ENCODE results near the gene MYH14. TPM values are rescaled to one million over a fixed set of nuclear protein-coding genes. Genes with fewer than 3 reads are reported as not detected.

The MYH14 gene
- total RNA-seq, 4 donors from 2014 or later: 139 to 475 (median 333) TPM

DNA sequence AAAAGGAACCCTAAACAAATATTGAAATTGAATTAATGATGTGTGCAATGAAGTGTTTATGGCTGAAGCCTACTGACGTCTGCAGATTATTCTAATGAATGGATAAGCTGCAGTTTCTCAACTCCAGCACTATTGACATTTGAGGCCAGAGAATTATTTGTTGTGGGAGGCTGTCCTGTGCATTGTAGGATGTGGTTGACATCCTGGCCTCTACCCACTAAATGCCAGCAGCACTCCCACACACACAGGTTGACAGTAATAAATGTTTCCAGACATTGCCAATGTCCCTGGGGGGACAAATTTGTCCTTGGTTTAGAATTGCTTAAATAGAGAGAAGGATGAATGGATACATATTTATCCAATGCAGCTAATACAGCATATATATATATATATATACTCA, 19.2 kb upstream of the MYH14 start:
- no peak for TF ChIP-seq POLR2A (IDR thresholded peaks at IDR 0.05)
- TF ChIP-seq, protein P1, sequence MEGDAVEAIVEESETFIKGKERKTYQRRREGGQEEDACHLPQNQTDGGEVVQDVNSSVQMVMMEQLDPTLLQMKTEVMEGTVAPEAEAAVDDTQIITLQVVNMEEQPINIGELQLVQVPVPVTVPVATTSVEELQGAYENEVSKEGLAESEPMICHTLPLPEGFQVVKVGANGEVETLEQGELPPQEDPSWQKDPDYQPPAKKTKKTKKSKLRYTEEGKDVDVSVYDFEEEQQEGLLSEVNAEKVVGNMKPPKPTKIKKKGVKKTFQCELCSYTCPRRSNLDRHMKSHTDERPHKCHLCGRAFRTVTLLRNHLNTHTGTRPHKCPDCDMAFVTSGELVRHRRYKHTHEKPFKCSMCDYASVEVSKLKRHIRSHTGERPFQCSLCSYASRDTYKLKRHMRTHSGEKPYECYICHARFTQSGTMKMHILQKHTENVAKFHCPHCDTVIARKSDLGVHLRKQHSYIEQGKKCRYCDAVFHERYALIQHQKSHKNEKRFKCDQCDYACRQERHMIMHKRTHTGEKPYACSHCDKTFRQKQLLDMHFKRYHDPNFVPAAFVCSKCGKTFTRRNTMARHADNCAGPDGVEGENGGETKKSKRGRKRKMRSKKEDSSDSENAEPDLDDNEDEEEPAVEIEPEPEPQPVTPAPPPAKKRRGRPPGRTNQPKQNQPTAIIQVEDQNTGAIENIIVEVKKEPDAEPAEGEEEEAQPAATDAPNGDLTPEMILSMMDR (IDR thresholded peaks at IDR 0.05): no peak
- Histone ChIP-seq H3K27ac (no peak overlapping the region), H3K4me1 (peaks cover 0 to 8% (median 0%) of the 10 kb centered on the region in 4 donors), H3K4me3 (no peak overlapping the region), H3K27me3 (no peaks in the 10 kb centered on the region), H3K36me3 (no peaks in the 10 kb centered on the region), H3K9me3 (peaks cover 0 to 8% (median 0%) of the 10 kb centered on the region in 4 donors)
- no peak for DNase-seq

DNA sequence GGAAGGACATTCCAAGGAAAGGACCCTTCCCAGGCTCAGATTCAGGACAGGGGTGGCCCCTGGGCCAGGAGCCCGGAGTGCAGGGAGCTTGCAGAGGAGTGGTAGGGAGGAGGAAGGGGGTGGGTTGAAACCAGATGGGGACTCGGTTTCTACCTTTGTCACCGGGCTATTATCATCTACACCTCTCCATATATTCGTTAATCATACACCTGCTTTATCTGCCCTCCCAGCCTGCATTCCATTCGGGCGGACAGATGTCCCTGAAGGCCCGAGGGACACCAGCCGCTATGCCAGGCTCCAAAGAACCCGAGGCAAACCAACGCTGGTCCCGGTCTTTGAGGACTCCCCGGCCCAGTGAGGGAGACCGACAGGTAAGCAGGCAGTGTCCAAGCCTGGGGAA, 15.5 kb upstream of the MYH14 start:
- H3K27ac ChIP-seq: peak overlapping the region in 3 of 4 donors; percentile 81 to 99 (median 96)
- no peaks in the 10 kb centered on the region for H3K9me3 ChIP-seq
- peak in 2 of 3 donors; percentile 81 to 84 for DNase-seq
- peaks cover 0 to 15% (median 0%) of the 10 kb centered on the region in 4 donors for H3K4me1 ChIP-seq
- no peaks in the 10 kb centered on the region for H3K27me3 ChIP-seq
- H3K4me3 ChIP-seq: peak overlapping the region in 3 of 4 donors; percentile 33 to 60 (median 54)
- TF ChIP-seq POLR2A (IDR thresholded peaks at IDR 0.05): peak; percentile 98 to 99
- TF ChIP-seq, protein P1 (IDR thresholded peaks at IDR 0.05): no peak
- peaks cover 0 to 4% (median 0%) of the 10 kb centered on the region in 3 donors for H3K36me3 ChIP-seq

DNA sequence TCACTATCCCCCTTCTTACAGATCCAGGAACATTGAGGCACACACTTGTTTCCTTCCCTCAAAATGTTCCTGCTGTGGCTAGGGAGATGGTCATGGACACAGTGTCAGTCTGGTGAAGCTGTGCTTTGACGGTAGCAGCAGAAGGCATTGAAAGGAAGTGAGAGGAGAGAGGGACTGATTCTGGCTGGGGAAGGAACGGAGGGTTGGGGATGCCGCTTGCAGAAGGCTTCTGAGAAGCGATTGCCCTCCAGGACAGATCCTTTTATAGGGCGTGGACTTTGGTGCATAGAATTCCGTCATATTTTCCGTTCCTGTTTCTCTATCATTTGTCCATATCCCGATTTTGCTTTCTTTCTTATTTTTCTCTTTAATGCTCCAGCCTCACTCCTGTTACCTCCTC, 14.1 kb upstream of the MYH14 start:
- peak in 1 of 3 donors; percentile 65 for DNase-seq
- peak; percentile 60 to 76 for TF ChIP-seq POLR2A (IDR thresholded peaks at IDR 0.05)
- TF ChIP-seq, protein P1 (IDR thresholded peaks at IDR 0.05): no peak
- peak overlapping the region in 3 of 4 donors; percentile 33 to 60 (median 54) for H3K4me3 ChIP-seq
- peak overlapping the region in 3 of 4 donors; percentile 81 to 99 (median 96) for H3K27ac ChIP-seq
- peaks cover 0 to 15% (median 0%) of the 10 kb centered on the region in 4 donors for H3K4me1 ChIP-seq
- no peaks in the 10 kb centered on the region for H3K9me3 ChIP-seq
- no peaks in the 10 kb centered on the region for H3K27me3 ChIP-seq
- peaks cover 0 to 9% (median 0%) of the 10 kb centered on the region in 3 donors for H3K36me3 ChIP-seq

DNA sequence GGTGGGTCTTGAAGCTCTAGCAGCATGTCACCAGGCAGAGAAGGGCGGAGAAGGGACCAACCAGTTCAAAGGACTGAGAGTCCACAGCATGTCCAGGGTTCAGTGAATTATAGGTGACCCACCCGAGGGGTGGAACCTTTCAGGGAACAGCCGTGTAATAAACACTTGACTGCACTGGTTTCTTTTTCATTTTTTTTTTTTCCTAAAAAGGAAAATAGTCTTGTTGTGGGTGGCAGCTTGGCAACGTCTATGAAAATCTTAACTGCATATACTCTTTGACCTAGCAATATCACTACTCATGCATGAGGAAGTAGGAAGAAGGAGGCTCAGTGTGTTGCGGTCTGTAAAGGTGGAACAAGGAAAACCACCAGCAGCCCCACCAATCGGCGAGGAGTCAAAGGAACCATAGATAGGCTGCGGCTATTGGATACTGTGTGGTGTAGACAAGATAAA, 13.0 kb upstream of the MYH14 start:
- H3K4me3 ChIP-seq: peak overlapping the region in 2 of 4 donors; percentile 54 to 60
- H3K27me3 ChIP-seq: no peaks in the 10 kb centered on the region
- peaks cover 0 to 21% (median 0%) of the 10 kb centered on the region in 3 donors for H3K36me3 ChIP-seq
- H3K9me3 ChIP-seq: no peaks in the 10 kb centered on the region
- peaks cover 0 to 15% (median 0%) of the 10 kb centered on the region in 4 donors for H3K4me1 ChIP-seq
- TF ChIP-seq POLR2A (IDR thresholded peaks at IDR 0.05): peak; percentile 36 to 76
- TF ChIP-seq, protein P1 (IDR thresholded peaks at IDR 0.05): peak in 1 of 6 experiments; percentile 11
- DNase-seq: peak in 2 of 3 donors; percentile 79 to 89
- peak overlapping the region in 3 of 4 donors; percentile 81 to 99 (median 96) for H3K27ac ChIP-seq

DNA sequence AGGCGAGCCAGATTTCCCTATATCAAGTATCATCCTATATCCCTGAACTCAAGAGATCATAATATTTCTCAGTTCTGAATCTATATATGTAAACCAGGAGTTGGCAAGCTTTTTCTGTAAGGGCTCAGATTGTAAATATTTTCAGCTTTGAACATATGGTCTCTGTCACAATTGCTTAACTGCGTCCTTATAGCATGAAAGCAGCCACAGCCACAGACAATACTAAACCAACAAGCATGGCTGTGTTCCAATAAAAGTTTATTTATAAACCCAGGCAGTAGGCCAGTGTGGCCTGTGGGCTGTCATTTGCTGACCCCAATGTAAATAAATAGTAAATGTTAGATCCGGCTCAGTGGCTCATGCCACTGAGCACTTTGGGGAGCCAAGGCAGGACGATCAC, 12.2 kb upstream of the MYH14 start:
- DNase-seq: no peak
- TF ChIP-seq, protein P1 (IDR thresholded peaks at IDR 0.05): no peak
- TF ChIP-seq POLR2A (IDR thresholded peaks at IDR 0.05): no peak
- Histone ChIP-seq H3K36me3 (peaks cover 0 to 26% (median 0%) of the 10 kb centered on the region in 3 donors), H3K4me3 (peak overlapping the region in 2 of 4 donors; percentile 45 to 51), H3K9me3 (no peaks in the 10 kb centered on the region), H3K27ac (peak overlapping the region in 3 of 4 donors; percentile 67 to 99 (median 96)), H3K4me1 (peaks cover 0 to 15% (median 0%) of the 10 kb centered on the region in 4 donors), H3K27me3 (no peaks in the 10 kb centered on the region)
